Uterus (tissue), 2 donors: Measurements from ENCODE around the gene NTF4.

Source experiments
- CTCF ChIP-seq, 4 experiments: fragments of 200-600 bp in 2 of 4; fragments of 450-650 bp in 2 of 4; sonication (generic) in 2 of 4; IDR thresholded peaks; one replicate each; pipeline ENCODE4 v1.5.1; 2016 to 2019; ENCODE audit warnings: antibody characterized with exemption in 4 of 4, mild to moderate bottlenecking in 2 of 4, moderate library complexity in 1 of 4
- POLR2A ChIP-seq, 2 donors: fragments of 450-650 bp; IDR thresholded peaks; one replicate each; pipeline ENCODE4 v1.6.1; 2016; ENCODE audit warnings: antibody characterized with exemption in 2 of 2, mild to moderate bottlenecking in 1 of 2, moderate library complexity in 1 of 2

GRCh38 chr19:49073514-49074378 lies 9.1 kb upstream of the NTF4 start:
- TF ChIP-seq POLR2A (IDR thresholded peaks at IDR 0.05) (no peak), CTCF (IDR thresholded peaks at IDR 0.05) (no peak)
